ENCODE measurements around the gene MAPRE2.

- TF ChIP-seq EZH2 (IDR thresholded peaks at IDR 0.05) = no peak
- TF ChIP-seq POLR2AphosphoS5 (IDR thresholded peaks at IDR 0.05; ENCODE audit: borderline replicate concordance, low read depth, low read length) = no peak
- no peak for TF ChIP-seq FOXP2 (optimal IDR thresholded peaks at IDR 0.05; ENCODE audit: control extremely low read depth, extremely low read length, insufficient read depth)
Measured at GRCh38 chr18:35067454-35067853, 26.2 kb downstream of the MAPRE2 start.
